Cardiac fibroblast (primary cell): ENCODE data around the gene DNASE1L3.
A peak's percentile ranks its signal among the peaks of the same experiment; 100 is the strongest.

Experiments
- DNase-seq, 2 donors: peaks; one replicate each; pipeline versions ENCODE4 v3.0.0 to v3.0.0-alpha.2; 2010; ENCODE audit warnings: low read depth in 2 of 2
- H3K4me3 ChIP-seq, 2 donors: replicated peaks in 1 of 2; 1 replicate in 1 of 2; 2 replicates in 1 of 2; pipeline ENCODE4 v1.5.1; 2011; ENCODE audit warnings: low read depth in 2 of 2, low read length in 2 of 2, mild to moderate bottlenecking in 2 of 2, moderate library complexity in 1 of 2
- TF ChIP-seq, protein P1 (sequence below): IDR thresholded peaks from one replicate; pipeline ENCODE4 v1.5.1; 2011; ENCODE audit warnings: low read depth, mild to moderate bottlenecking, low read length, inconsistent platforms

DNASE1L3 gene

DNA sequence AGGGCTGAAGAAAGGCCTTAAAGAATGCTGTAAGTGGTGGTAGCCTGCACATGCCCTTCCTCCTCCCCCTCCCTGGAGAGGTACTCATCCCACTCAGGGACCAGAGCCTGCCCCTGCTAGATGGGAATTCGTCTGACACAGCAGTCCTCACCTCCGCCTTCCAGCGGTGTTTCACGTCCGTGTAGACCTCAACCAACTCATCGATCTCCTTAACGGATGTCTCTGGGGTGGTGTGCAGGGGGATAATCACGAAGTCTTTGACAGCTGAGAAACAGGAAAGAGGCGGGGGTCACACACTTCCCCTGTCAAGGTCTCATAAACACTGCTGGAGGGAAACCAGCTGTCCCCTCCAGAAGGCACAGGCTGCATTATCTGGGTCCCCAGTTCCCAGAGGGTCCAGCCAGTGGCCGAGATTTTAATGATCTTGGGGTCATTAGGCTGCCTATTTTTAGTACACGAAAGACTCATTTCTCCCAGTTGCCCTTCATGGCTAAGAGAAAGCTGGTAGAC lies 9.9 kb downstream of the DNASE1L3 start:
- TF ChIP-seq, protein P1, sequence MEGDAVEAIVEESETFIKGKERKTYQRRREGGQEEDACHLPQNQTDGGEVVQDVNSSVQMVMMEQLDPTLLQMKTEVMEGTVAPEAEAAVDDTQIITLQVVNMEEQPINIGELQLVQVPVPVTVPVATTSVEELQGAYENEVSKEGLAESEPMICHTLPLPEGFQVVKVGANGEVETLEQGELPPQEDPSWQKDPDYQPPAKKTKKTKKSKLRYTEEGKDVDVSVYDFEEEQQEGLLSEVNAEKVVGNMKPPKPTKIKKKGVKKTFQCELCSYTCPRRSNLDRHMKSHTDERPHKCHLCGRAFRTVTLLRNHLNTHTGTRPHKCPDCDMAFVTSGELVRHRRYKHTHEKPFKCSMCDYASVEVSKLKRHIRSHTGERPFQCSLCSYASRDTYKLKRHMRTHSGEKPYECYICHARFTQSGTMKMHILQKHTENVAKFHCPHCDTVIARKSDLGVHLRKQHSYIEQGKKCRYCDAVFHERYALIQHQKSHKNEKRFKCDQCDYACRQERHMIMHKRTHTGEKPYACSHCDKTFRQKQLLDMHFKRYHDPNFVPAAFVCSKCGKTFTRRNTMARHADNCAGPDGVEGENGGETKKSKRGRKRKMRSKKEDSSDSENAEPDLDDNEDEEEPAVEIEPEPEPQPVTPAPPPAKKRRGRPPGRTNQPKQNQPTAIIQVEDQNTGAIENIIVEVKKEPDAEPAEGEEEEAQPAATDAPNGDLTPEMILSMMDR, result no peak
- DNase-seq, result no peak
- no peak overlapping the region for H3K4me3 ChIP-seq

DNA sequence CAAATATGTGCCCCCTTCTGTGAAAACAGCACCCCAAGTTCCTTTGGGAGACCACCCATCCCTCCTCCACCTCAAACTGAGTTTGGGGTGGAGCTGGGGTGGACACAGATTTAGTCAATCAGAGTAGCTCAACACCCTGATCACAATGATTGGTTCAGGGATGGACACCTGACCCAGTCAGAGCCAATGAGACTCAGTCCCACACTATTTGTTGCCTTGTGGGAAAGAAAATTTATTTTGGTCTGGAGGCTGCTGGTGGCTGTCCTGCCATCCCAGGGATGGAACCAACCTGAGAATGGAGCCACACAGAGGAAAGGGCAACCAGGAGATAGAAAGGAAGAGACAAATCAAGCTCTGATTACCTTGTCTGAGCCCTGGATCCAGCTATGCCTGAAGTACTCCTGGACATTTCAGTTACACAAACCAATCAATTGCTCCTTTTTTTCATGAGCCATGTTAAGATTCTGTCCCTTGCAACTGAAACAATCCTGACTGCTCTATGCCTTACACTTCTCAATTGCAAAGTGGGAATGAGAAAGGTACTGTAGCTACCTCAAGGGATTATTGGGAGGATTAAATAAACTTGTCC lies 10.6 kb downstream of the DNASE1L3 start:
- TF ChIP-seq, protein P1, result no peak
- H3K4me3 ChIP-seq, result no peak overlapping the region
- DNase-seq, result no peak

DNA sequence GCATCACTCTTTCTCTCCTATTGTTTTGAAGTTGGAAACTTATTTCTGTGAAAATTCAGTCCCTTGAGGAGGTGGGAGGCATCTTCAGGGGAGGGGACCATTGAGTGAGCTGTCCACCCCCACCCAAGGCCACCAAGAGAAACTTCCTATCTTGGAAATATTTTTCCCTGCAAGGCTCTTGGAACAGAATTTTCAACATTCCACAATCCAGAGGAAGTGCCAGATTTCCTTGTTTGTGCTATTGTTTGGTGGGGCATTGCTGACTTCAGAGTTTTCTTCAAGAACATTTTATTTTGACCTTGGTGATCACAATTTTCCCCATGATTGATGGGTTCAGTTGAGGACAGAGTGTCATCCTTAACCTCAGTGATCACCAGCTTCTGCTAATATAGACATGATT lies 12.0 kb downstream of the DNASE1L3 start:
- TF ChIP-seq, protein P1, result no peak
- H3K4me3 ChIP-seq, result no peak overlapping the region
- DNase-seq, result peak in 1 of 2 donors; percentile 51

GRCh38 chr3:58198362-58198761 lies 12.4 kb downstream of the DNASE1L3 start:
- H3K4me3 ChIP-seq, result no peak overlapping the region
- peak in 1 of 2 donors; percentile 50 for DNase-seq
- TF ChIP-seq, protein P1, result no peak

DNA sequence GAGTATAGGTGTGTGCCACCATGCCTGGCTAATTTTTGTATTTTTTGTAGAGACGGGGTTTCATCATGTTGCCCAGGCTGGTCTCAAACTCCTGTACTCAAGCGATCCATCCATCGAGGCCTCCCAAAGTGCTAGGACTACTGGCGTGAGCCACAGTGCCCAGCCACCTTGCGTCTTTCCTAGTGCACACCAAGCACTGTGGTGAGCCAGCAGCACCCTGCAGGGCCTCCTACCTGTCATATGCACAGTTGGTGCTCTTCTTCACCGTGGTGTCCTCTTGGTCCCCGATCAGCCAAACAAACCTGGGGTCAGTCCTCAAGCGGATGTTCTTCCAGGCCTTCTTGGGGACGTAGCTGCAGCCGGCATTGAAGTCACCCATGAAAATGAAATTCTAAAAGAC lies 13.2 kb downstream of the DNASE1L3 start:
- TF ChIP-seq, protein P1, result no peak
- no peak for DNase-seq
- no peak overlapping the region for H3K4me3 ChIP-seq

DNA sequence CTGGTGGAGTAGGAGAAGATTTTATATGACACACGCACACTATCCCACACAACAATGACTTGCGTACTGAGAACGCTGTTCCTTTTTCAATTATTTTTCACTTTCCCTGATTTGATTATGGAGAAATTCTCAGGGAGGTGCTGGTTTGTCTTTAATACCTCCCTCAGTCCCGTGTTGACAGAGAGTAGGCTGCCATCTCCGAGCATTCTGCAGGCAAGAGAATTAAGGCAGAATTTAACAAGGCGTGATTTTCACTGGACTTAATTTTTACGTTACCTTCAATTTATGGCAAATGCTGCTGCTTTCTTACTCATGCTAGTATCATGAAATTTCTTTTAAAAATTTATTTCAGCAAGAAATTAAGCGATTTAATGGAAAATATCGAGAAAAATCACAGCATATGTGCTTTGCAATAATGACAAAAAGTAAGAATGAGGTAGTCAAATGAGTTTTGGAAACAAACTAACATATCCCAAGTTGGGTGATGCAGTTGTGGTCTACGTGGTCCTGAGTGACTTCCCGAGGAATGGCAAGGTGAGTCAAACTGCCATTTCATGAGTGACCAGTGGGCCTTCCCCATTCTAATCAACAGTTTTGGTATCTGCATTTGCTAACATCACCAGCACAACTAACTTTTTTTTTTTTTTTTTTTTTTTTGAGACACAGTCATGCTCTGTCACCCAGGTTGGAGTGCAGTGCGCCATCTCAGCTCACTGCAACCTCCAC lies 16.9 kb downstream of the DNASE1L3 start:
- TF ChIP-seq, protein P1, result no peak
- H3K4me3 ChIP-seq, result no peak overlapping the region
- DNase-seq, result no peak

GRCh38 chr3:58192069-58192468 lies 18.7 kb downstream of the DNASE1L3 start:
- H3K4me3 ChIP-seq, result no peak overlapping the region
- DNase-seq, result no peak
- TF ChIP-seq, protein P1, result no peak
